Neural cell (in vitro differentiated cells): ENCODE measurements around the gene ABCB4. TPM values are rescaled to one million over a fixed set of nuclear protein-coding genes. Genes with fewer than 3 reads are reported as not detected.

Source experiments
- H2AFZ ChIP-seq: fragments of 200-600, 300-800 bp; sonication (generic), shearing (Covaris generic); 2 replicates; pipeline ENCODE4 v1.6.0; 2014; ENCODE audit warnings: low read depth, mild to moderate bottlenecking, antibody characterized with exemption, low read length, moderate library complexity
- H3F3A ChIP-seq: fragments of 200-600 bp; shearing (Covaris generic); 2 replicates; pipeline ENCODE4 v1.6.1; 2016; ENCODE audit warnings: mild to moderate bottlenecking, moderate library complexity, mixed read lengths, antibody characterized with exemption, low read length; ENCODE audit not compliant: insufficient read depth, poor library complexity, severe bottlenecking
- H3K27ac ChIP-seq: fragments of 200-600, 300-800 bp; sonication (generic), shearing (Covaris generic); 2 replicates; pipeline ENCODE4 v1.5.1; 2014; ENCODE audit warnings: mild to moderate bottlenecking, low read length, moderate library complexity
- H3K27me3 ChIP-seq: fragments of 300-800, 200-600 bp; sonication (generic), shearing (Covaris generic); 2 replicates; pipeline ENCODE4 v1.6.0; 2014; ENCODE audit warnings: mild to moderate bottlenecking, low read depth, low read length, moderate library complexity; ENCODE audit not compliant: insufficient read depth
- H3K36me3 ChIP-seq: fragments of 300-800, 200-600 bp; sonication (generic), shearing (Covaris generic); 2 replicates; pipeline ENCODE4 v1.5.1; 2014; ENCODE audit warnings: mild to moderate bottlenecking, antibody characterized with exemption, low read length, moderate library complexity; ENCODE audit not compliant: insufficient read depth
- H3K4me2 ChIP-seq: fragments of 300-800, 200-600 bp; sonication (generic), shearing (Covaris generic); 2 replicates; pipeline ENCODE4 v1.6.0; 2014; ENCODE audit warnings: mild to moderate bottlenecking, low read length
- H3K4me3 ChIP-seq: fragments of 300-800, 200-600 bp; sonication (generic), shearing (Covaris generic); 2 replicates; pipeline ENCODE4 v1.5.1; 2014; ENCODE audit warnings: mild to moderate bottlenecking, low read length, moderate library complexity
- H3K79me2 ChIP-seq: fragments of 200-600 bp; shearing (Covaris generic); replicated peaks from 2 replicates; pipeline ENCODE4 v1.6.0; 2014; ENCODE audit warnings: mild to moderate bottlenecking, low read length, moderate library complexity; ENCODE audit not compliant: insufficient read depth
- H3K9ac ChIP-seq: fragments of 300-800, 200-600 bp; sonication (generic), shearing (Covaris generic); 2 replicates; pipeline ENCODE4 v1.6.1; 2016; ENCODE audit warnings: mild to moderate bottlenecking, low read length, mixed read lengths
- H3K9me2 ChIP-seq: fragments of 200-600 bp; shearing (Covaris generic); 2 replicates; pipeline ENCODE4 v1.6.1; 2016; ENCODE audit warnings: mild to moderate bottlenecking, low read length, mixed read lengths; ENCODE audit not compliant: insufficient read depth
- H3K9me3 ChIP-seq: fragments of 200-600, 300-800 bp; sonication (generic), shearing (Covaris generic); 2 replicates; pipeline ENCODE4 v1.6.1; 2016; ENCODE audit warnings: mild to moderate bottlenecking, mixed run types, low read length, moderate library complexity, mixed read lengths
- H4K20me1 ChIP-seq: fragments of 200-600 bp; shearing (Covaris generic); 2 replicates; pipeline ENCODE4 v1.6.1; 2016; ENCODE audit warnings: mild to moderate bottlenecking, mixed run types; ENCODE audit not compliant: insufficient read depth
- EP300 ChIP-seq: fragments of 450-650 bp; conservative IDR thresholded peaks from 2 replicates; pipeline ENCODE4 v1.6.1; 2014; ENCODE audit warnings: antibody characterized with exemption, mild to moderate bottlenecking, moderate library complexity; ENCODE audit not compliant: poor library complexity, severe bottlenecking
- EZH2 ChIP-seq: fragments of 200-600, 300-800 bp; shearing (Covaris generic), sonication (generic); IDR thresholded peaks from 2 replicates; pipeline ENCODE4 v1.6.1; 2014; ENCODE audit warnings: antibody characterized with exemption, low read length, borderline replicate concordance, mild to moderate bottlenecking; ENCODE audit not compliant: insufficient read depth, poor library complexity, severe bottlenecking
- MXI1 ChIP-seq: fragments of 450-650 bp; conservative IDR thresholded peaks from 2 replicates; pipeline ENCODE4 v1.6.1; 2014; ENCODE audit warnings: antibody characterized with exemption, mild to moderate bottlenecking; ENCODE audit not compliant: poor library complexity, severe bottlenecking
- POLR2AphosphoS5 ChIP-seq: IDR thresholded peaks from 2 replicates; pipeline ENCODE4 v1.6.1; 2012
- RAD21 ChIP-seq: fragments of 450-650 bp; conservative IDR thresholded peaks from 2 replicates; pipeline ENCODE4 v1.6.1; 2014; ENCODE audit warnings: antibody characterized with exemption, mild to moderate bottlenecking, moderate library complexity
- REST ChIP-seq: IDR thresholded peaks from 2 replicates; pipeline ENCODE4 v1.6.1; 2012; ENCODE audit warnings: borderline replicate concordance
- SMC3 ChIP-seq: fragments of 450-650 bp; conservative IDR thresholded peaks from 2 replicates; pipeline ENCODE4 v1.6.1; 2014; ENCODE audit warnings: antibody characterized with exemption, mild to moderate bottlenecking, moderate library complexity; ENCODE audit not compliant: poor library complexity
- TAF1 ChIP-seq: IDR thresholded peaks from 2 replicates; pipeline ENCODE4 v1.6.1; 2012; ENCODE audit warnings: low read depth
- polyA plus RNA-seq: library from polyadenylated mRNA; depleted of rRNA; stranded (reverse); fragments of >200 nt; gene quantifications from 2 replicates; pipeline ENCODE4 v1.2.3, GENCODE V29; 2014
- TF ChIP-seq, protein P1 (sequence below): fragments of 450-650 bp; IDR thresholded peaks from 2 replicates; pipeline ENCODE4 v1.5.1; 2014; ENCODE audit warnings: antibody characterized with exemption, mild to moderate bottlenecking, moderate library complexity; ENCODE audit not compliant: poor library complexity, severe bottlenecking

Gene ABCB4
- polyA plus RNA-seq, 1 donor from 2014 or later: not detected

GRCh38 chr7:87369216-87369615, 106.3 kb downstream of the ABCB4 start:
- Histone ChIP-seq H3K9me2 (no peaks in the 10 kb centered on the region), H3K79me2 (no peaks in the 10 kb centered on the region), H3K27me3 (no peaks in the 10 kb centered on the region), H4K20me1 (no peaks in the 10 kb centered on the region), H3K36me3 (no peaks in the 10 kb centered on the region), H2AFZ (no peak overlapping the region), H3F3A (no peaks in the 10 kb centered on the region), H3K9me3 (no peaks in the 10 kb centered on the region), H3K4me2 (no peak overlapping the region), H3K4me3 (no peak overlapping the region), H3K9ac (no peak overlapping the region), H3K27ac (no peak overlapping the region)
- TF ChIP-seq RAD21: no peak
- no peak for TF ChIP-seq EP300
- TF ChIP-seq, protein P1, sequence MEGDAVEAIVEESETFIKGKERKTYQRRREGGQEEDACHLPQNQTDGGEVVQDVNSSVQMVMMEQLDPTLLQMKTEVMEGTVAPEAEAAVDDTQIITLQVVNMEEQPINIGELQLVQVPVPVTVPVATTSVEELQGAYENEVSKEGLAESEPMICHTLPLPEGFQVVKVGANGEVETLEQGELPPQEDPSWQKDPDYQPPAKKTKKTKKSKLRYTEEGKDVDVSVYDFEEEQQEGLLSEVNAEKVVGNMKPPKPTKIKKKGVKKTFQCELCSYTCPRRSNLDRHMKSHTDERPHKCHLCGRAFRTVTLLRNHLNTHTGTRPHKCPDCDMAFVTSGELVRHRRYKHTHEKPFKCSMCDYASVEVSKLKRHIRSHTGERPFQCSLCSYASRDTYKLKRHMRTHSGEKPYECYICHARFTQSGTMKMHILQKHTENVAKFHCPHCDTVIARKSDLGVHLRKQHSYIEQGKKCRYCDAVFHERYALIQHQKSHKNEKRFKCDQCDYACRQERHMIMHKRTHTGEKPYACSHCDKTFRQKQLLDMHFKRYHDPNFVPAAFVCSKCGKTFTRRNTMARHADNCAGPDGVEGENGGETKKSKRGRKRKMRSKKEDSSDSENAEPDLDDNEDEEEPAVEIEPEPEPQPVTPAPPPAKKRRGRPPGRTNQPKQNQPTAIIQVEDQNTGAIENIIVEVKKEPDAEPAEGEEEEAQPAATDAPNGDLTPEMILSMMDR: no peak
- TF ChIP-seq EZH2: no peak
- no peak for TF ChIP-seq MXI1
- TF ChIP-seq REST: no peak
- TF ChIP-seq SMC3: no peak
- TF ChIP-seq TAF1: no peak
- no peak for TF ChIP-seq POLR2AphosphoS5

DNA sequence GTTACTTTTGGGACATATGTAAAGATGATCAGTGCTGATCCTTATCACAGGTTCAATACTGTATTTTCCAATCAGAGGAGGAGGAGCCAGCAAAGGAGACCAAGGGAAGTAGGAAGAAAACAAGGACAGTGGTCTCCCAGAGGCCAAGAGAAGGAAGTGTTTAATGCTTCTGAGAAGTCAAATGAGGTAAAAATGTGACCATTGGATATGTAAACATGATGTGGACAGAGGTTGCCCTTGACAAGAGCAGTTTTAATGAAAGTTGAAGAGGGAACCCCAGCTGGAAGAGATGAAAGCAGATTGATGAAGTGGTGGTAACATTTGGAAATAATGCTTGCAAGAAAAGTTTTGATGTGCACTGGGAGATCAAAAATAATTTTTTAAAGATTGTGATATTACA, 111.2 kb downstream of the ABCB4 start:
- H3K36me3 ChIP-seq: no peaks in the 10 kb centered on the region
- no peak overlapping the region for H3K4me2 ChIP-seq
- H3K4me3 ChIP-seq: no peak overlapping the region
- no peaks in the 10 kb centered on the region for H3K9me2 ChIP-seq
- H3K79me2 ChIP-seq: no peaks in the 10 kb centered on the region
- no peaks in the 10 kb centered on the region for H3K27me3 ChIP-seq
- no peak overlapping the region for H2AFZ ChIP-seq
- H3K9ac ChIP-seq: no peak overlapping the region
- no peak overlapping the region for H3K27ac ChIP-seq
- no peaks in the 10 kb centered on the region for H3F3A ChIP-seq
- no peaks in the 10 kb centered on the region for H4K20me1 ChIP-seq
- TF ChIP-seq, protein P1: no peak
- no peak for TF ChIP-seq EP300
- TF ChIP-seq POLR2AphosphoS5: no peak
- no peak for TF ChIP-seq EZH2
- TF ChIP-seq SMC3: no peak
- no peak for TF ChIP-seq REST
- no peak for TF ChIP-seq MXI1
- TF ChIP-seq RAD21: no peak
- no peak for TF ChIP-seq TAF1
- no peaks in the 10 kb centered on the region for H3K9me3 ChIP-seq
